Uterus (tissue), 4 donors: ENCODE data around the gene CNTLN. TPM values are rescaled to one million over a fixed set of nuclear protein-coding genes. Genes with fewer than 3 reads are reported as not detected.
A peak's percentile ranks its signal among the peaks of the same experiment; 100 is the strongest.

Experiments used
- DNase-seq, 2 donors: peaks; one replicate each; pipeline ENCODE4 v3.0.0-alpha.2; 2019 to 2020
- H3K27ac ChIP-seq, 2 donors: fragments of 200-600 bp; sonication (generic); 1 replicate in 1 of 2; 2 replicates in 1 of 2; pipeline ENCODE4 v1.5.1; 2016 to 2018
- H3K27me3 ChIP-seq, 2 donors: fragments of 200-600 bp; sonication (generic); one replicate each; pipeline ENCODE4 v1.5.1; 2018 to 2019; ENCODE audit warnings: control low read depth in 1 of 2
- H3K36me3 ChIP-seq, 2 donors: fragments of 200-600 bp; sonication (generic); one replicate each; pipeline ENCODE4 v1.5.1; 2019; ENCODE audit warnings: control low read depth in 1 of 2
- H3K4me1 ChIP-seq, 2 donors: fragments of 200-600 bp; sonication (generic); one replicate each; pipeline ENCODE4 v1.5.1; 2018 to 2019; ENCODE audit warnings: control low read depth in 1 of 2
- H3K4me3 ChIP-seq, 2 donors: fragments of 200-600 bp; sonication (generic); 1 replicate in 1 of 2; 2 replicates in 1 of 2; pipeline ENCODE4 v1.5.1; 2018 to 2019; ENCODE audit warnings: mild to moderate bottlenecking in 1 of 2
- H3K9me3 ChIP-seq, 2 donors: fragments of 200-600 bp; sonication (generic); one replicate each; pipeline ENCODE4 v1.5.1; 2019; ENCODE audit warnings: control low read depth in 1 of 2
- CTCF ChIP-seq, 4 experiments: fragments of 200-600 bp in 2 of 4; fragments of 450-650 bp in 2 of 4; sonication (generic) in 2 of 4; IDR thresholded peaks; one replicate each; pipeline ENCODE4 v1.5.1; 2016 to 2019; ENCODE audit warnings: antibody characterized with exemption in 4 of 4, mild to moderate bottlenecking in 2 of 4, moderate library complexity in 1 of 4
- POLR2A ChIP-seq, 2 donors: fragments of 450-650 bp; IDR thresholded peaks; one replicate each; pipeline ENCODE4 v1.6.1; 2016; ENCODE audit warnings: antibody characterized with exemption in 2 of 2, mild to moderate bottlenecking in 1 of 2, moderate library complexity in 1 of 2
- intact Hi-C: fragments of 100-400 bp; cut with DNase I; formaldehyde crosslinking; loops from one replicate; pipeline ENCODE4 v1.15.1; 2023; ENCODE audit warnings: low total_unique reads
- total RNA-seq, 4 donors: library from RNA; depleted of rRNA in 3 of 4; stranded (reverse); fragments of >200 nt in 3 of 4; gene quantifications; one replicate each; pipeline versions ENCODE4 v1.1.0 to v1.2.4, GENCODE V29; 2014 to 2023
- donor health status: DM: yes; HTN: yes; CAD: no.

Gene CNTLN
- 10 to 100 TPM; 11.3 to 41.7 (median 18.9) TPM for total RNA-seq

- peaks cover 0 to 3% of the 10 kb centered on the region in 2 donors for H3K4me1 ChIP-seq
- no peak for TF ChIP-seq CTCF (IDR thresholded peaks at IDR 0.05)
- peak; percentile 58 to 75 for TF ChIP-seq POLR2A (IDR thresholded peaks at IDR 0.05)
- H3K36me3 ChIP-seq: no peaks in the 10 kb centered on the region
- H3K27me3 ChIP-seq: no peaks in the 10 kb centered on the region
- no peaks in the 10 kb centered on the region for H3K9me3 ChIP-seq
- H3K4me3 ChIP-seq: peak within 1 kb of the TSS; percentile 91 to 93
- peak within 1 kb of the TSS; percentile 93 for H3K27ac ChIP-seq
- intact Hi-C loops: no loop called here
- peak; percentile 95 to 99 for DNase-seq
These were observed at the start of gene CNTLN for GRCh38 chr9:17134396-17135294. CNTLN (plus strand) TSS chr9:17135040; CDS start chr9:17135066, 26 bp downstream.

- Histone ChIP-seq H3K4me3 (no peak overlapping the region), H3K36me3 (no peaks in the 10 kb centered on the region), H3K9me3 (no peaks in the 10 kb centered on the region), H3K27me3 (no peaks in the 10 kb centered on the region), H3K27ac (no peak overlapping the region), H3K4me1 (no peaks in the 10 kb centered on the region)
- intact Hi-C loops: no loop called here
- DNase-seq: no peak
- TF ChIP-seq CTCF (IDR thresholded peaks at IDR 0.05) (no peak), POLR2A (IDR thresholded peaks at IDR 0.05) (no peak)
These were observed 46.3 kb upstream of the CNTLN start for GRCh38 chr9:17088566-17088965.

- DNase-seq: no peak
- Histone ChIP-seq H3K36me3 (no peaks in the 10 kb centered on the region), H3K27me3 (no peaks in the 10 kb centered on the region), H3K4me1 (no peaks in the 10 kb centered on the region), H3K4me3 (no peak overlapping the region), H3K9me3 (no peaks in the 10 kb centered on the region), H3K27ac (no peak overlapping the region)
- intact Hi-C loops: no loop called here
- TF ChIP-seq POLR2A (IDR thresholded peaks at IDR 0.05) (no peak), CTCF (IDR thresholded peaks at IDR 0.05) (no peak)
These were observed 44.8 kb upstream of the CNTLN start for GRCh38 chr9:17090041-17090440.

- intact Hi-C loops: no loop called here
- no peaks in the 10 kb centered on the region for H3K9me3 ChIP-seq
- TF ChIP-seq POLR2A (IDR thresholded peaks at IDR 0.05) (no peak), CTCF (IDR thresholded peaks at IDR 0.05) (peak; percentile 34 to 58 (median 52))
- DNase-seq: no peak
- H3K36me3 ChIP-seq: no peaks in the 10 kb centered on the region
- H3K27ac ChIP-seq: peak overlapping the region in 1 of 2 donors; percentile 44
- no peaks in the 10 kb centered on the region for H3K27me3 ChIP-seq
- no peak overlapping the region for H3K4me3 ChIP-seq
- H3K4me1 ChIP-seq: no peaks in the 10 kb centered on the region
These were observed 18.4 kb upstream of the CNTLN start for GRCh38 chr9:17116400-17116837.

- TF ChIP-seq CTCF (IDR thresholded peaks at IDR 0.05) (no peak), POLR2A (IDR thresholded peaks at IDR 0.05) (no peak)
- Histone ChIP-seq H3K27me3 (no peaks in the 10 kb centered on the region), H3K4me1 (no peaks in the 10 kb centered on the region), H3K36me3 (no peaks in the 10 kb centered on the region), H3K4me3 (no peak overlapping the region), H3K9me3 (no peaks in the 10 kb centered on the region), H3K27ac (peak overlapping the region in 1 of 2 donors; percentile 44)
- DNase-seq: no peak
- intact Hi-C loops: no loop called here
These were observed 17.5 kb upstream of the CNTLN start for GRCh38 chr9:17117372-17117771.
